GM18870 (cell line): ENCODE data around the gene ARHGEF19.

Source experiments
- ATAC-seq: cut with Tn5 transposase; IDR thresholded peaks from one replicate; pipeline ENCODE4 v1.9.1; 2021; ENCODE audit warnings: moderate library complexity; ENCODE audit not compliant: unreplicated experiment

The ARHGEF19 gene

GRCh38 chr1:16183765-16184556 lies 28.5 kb downstream of the ARHGEF19 start:
- no peak for ATAC-seq

- ATAC-seq: no peak
Measured at GRCh38 chr1:16183179-16183578, 29.3 kb downstream of the ARHGEF19 start.

DNA sequence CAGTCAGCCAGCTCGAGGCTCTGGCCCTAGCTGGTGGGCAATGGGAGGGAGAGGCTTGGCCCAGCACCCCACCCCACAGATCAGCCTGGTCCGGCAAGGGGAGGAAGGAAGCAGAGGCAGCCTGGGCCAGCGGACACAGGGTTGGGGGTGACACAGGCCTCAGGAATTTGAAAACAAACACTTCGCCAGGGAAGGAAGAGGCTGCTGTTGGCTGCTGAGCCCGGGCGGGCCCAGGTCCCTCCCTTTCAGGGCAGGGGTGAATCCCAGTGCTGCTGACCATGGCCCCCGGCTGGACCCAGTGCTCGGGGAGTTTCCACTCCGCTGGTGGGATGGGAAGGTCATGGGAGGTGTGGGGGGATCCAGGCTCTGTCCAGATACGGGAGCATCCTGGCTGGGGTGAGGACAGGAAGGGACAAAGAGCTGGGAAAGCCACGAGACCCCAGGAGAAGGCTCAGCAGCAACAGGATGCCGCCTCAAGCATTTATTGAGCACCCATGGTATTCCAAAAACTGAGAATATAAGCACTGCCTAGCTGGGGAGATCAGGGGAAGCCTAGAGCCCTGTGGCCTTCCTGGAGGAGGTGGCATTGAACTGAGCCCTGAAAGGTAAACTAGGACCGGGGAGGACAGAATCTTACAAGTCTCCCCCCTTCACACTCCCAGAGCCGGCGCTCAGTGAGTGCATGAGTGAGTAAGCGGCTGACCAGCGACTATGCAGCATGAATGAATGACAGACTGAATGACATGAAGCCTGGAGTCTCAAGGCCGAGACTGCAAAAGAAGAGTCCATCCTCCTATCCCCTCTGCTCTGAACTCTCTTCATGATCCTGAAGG lies 30.3 kb downstream of the ARHGEF19 start:
- ATAC-seq: no peak

GRCh38 chr1:16180291-16180824 lies 32.1 kb downstream of the ARHGEF19 start:
- no peak for ATAC-seq

GRCh38 chr1:16178596-16179497 lies 33.6 kb downstream of the ARHGEF19 start:
- ATAC-seq: no peak

DNA sequence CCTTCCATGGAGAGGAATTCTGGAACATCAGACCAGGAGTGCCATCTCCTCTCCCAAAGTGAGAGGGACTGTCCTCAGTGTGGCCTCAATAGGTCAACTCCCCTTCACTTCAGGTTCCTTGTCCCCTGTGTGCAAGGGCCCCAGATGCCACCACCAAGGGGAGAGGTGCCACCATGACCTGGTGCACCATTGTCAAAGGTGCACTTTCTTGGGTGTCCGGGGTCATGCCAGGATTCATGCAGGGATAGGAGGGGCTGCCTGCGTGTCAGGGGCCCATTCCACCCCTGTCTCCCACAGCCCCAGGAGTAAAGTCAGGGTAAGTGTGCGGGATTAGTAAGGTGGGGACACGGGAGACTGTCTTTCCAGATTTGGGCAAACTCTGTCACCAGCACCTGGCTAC lies 35.1 kb downstream of the ARHGEF19 start:
- no peak for ATAC-seq

DNA sequence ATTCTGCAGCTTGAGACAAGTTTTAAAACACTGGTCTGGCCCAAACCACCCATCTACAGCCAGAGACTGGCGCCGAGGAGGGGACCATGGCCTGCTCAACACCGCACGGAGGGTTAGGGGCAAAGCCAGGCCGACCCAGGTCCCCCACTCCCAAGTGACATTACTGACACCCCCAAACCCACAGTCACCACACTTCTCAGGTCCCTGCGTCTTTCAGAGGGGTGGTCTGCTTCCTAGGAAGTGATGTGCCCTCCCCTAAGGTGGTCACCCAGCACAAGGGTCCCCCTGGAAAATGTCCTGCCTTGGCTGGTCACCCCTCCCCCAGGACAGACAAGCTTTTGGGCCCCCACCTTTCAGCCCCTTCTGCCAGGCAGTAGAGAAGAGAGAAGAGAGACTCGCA lies 35.8 kb downstream of the ARHGEF19 start:
- ATAC-seq: no peak

DNA sequence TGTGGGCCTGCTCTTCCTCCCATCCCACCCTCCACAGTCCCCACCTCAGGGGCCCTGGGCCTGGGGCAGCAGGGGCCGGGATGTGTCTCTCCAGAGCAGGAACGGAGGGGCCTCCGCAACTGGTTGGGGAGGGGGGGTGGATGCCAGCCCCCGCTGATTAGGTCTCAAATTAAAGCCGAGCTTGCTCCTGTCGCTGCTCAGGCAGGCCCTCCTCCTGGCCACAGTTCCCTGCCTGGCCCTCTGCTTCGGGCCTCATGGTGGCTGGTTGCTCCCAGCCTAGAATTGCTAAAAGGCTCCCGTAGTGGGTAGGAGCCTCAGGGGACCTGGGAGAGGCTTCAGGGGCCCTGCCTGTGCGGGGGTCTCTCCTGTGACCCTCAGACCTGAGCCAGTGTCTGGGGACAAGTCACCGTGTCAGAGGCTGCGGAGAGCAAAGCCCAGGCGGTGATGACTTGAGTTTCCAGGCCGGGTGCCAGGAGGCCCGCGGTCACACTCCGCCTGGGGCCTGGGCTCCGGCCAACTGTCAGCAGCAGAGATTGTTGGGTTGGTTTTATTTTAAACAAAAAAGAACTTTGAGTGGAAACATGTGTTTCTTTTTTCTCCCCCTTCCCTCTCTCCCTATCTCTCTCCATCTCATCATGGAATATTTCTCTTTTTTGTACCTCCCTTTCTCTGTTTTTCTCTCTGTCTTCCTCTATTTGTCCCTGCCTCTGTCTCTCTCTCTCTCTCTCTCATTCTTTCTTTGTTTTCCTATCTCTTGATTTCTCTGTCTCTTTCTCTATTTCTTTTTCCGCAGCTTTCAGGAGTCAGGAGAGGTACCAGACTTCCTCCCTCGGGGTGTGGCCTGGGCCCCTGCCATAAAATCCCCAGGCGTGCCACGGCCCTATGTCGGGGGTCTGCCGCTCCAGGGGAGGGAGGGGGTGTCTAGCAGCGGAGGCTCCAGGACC lies 36.6 kb downstream of the ARHGEF19 start:
- ATAC-seq: no peak

GRCh38 chr1:16174886-16175598 lies 37.4 kb downstream of the ARHGEF19 start:
- ATAC-seq: no peak

DNA sequence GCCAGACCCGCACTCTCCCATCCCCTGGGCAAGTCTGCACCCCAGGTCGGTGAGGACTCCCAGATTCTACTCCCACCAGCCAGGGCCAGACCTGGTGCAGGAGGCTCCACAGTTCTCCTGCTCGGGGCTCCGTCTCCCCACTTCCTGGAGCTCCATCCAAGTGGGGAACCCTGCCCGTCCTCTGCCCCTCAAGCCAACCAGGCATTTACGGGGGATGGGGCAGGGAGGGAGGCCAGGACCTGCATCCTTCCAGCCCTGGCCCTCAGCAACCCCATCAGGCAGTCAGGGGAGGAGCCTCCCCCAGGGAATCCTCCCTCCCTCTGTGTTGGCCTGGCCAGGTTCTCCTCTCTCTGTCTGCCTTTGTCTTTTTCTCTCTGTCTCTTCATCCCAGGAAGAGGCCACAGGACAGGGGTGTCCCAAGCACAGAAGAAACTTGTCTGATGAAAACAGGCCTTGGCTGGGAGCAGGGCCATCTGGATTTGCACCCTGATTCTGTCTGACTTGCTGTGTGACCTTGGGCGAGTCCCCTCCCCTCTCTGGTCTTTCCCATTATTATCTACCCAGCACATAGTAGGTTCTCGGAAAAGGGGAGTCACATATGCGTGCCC lies 38.1 kb downstream of the ARHGEF19 start:
- ATAC-seq: no peak

DNA sequence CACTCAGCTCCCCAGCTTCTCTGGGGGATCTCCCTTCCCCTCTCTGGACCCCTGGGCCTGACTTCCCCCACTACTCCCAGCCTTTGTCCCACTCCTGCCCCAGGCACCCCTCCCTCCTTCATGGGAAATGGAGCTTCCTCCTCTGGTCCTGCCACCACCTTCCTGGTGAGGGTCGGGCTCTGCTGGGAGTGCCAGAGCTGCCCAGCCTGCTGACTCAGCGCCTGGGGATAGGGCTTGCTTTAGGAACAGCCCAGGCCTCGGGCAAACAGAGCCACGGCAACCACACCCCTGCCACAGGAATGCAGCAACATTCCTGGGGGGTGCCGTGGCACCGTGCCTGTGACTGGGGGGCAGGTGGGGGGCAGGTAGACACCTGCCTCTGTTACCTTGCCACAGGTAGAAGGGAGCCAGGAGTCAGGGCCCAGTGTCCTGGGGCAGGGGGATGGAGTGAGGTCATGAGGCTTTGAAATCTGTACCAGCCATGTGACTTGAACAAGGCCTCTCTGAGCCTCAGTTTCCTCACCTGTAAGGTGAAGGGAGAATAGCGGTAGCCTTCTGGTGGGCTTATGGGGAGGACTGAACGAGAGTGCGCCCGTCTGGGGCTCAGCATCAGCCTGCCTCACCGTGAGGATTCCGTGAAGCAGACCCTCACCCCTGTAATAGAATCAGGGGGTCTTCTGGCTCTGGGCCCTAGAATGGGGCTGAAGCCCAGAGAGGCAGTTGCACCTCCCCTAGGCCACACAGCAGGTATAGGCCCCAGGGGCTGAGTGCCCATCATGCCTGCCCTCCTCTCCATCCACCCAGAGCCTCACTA lies 38.8 kb downstream of the ARHGEF19 start:
- no peak for ATAC-seq

- ATAC-seq: no peak
Measured at GRCh38 chr1:16172964-16173446, 39.4 kb downstream of the ARHGEF19 start.

- ATAC-seq: no peak
Measured at GRCh38 chr1:16172218-16172830, 40.1 kb downstream of the ARHGEF19 start.

- ATAC-seq: no peak
Measured at GRCh38 chr1:16171314-16172151, 40.9 kb downstream of the ARHGEF19 start.

DNA sequence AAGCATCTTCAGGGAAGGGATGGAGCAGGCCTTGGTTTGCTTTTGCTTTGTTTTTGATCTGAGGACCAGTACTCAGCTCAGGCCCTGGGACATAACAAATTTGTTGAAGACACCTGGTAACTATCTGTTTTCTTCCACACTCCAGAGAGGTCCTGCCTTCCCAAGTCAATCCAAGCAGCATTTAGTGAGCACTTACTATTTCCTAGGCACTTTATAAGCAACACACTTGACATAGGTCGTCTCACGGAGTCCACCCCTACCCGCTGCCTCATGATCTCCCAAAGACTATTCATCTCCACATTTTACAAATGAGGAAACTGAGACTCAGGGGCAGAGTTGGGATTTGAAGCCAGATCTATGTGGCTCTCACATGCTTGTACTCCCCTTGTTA lies 42.2 kb downstream of the ARHGEF19 start:
- ATAC-seq: no peak

- ATAC-seq: no peak
Measured at GRCh38 chr1:16168622-16169360, 43.7 kb downstream of the ARHGEF19 start.
